ENCODE measurements around the gene TXLNG.
A peak's percentile ranks its signal among the peaks of the same experiment; 100 is the strongest.

TXLNG gene

GRCh38 chrX:16825264-16826035, 39.2 kb downstream of the TXLNG start:
- peaks cover 0 to 24% (median 0%) of the 10 kb centered on the region in 11 experiments; a peak in 7 of 22 replicates for H4K20me1 ChIP-seq
- TF ChIP-seq Cebpa-rat (IDR thresholded peaks at IDR 0.05): no peak
- no peak overlapping the region for H3K9ac ChIP-seq
- no peaks in the 10 kb centered on the region for H3K4me1 ChIP-seq
- H3K9me3 ChIP-seq (replicated peaks in 1 of 11): no peaks in the 10 kb centered on the region
- H3K4me3 ChIP-seq: no peak overlapping the region
- H3K36me3 ChIP-seq: peaks cover 44 to 85% (median 66%) of the 10 kb centered on the region in 11 experiments
- H3K4me2 ChIP-seq: no peak overlapping the region
- H3K27me3 ChIP-seq: no peaks in the 10 kb centered on the region
- peak overlapping the region in 1 of 11 experiments; percentile 24; a peak in 1 of 22 replicates for H3K27ac ChIP-seq

GRCh38 chrX:16826207-16826606, 39.9 kb downstream of the TXLNG start:
- Histone ChIP-seq H3K9me3 (replicated peaks in 1 of 11) (no peaks in the 10 kb centered on the region), H3K36me3 (peaks cover 38 to 83% (median 62%) of the 10 kb centered on the region in 11 experiments), H4K20me1 (peaks cover 0 to 19% (median 0%) of the 10 kb centered on the region in 11 experiments; a peak in 7 of 22 replicates), H3K4me1 (no peaks in the 10 kb centered on the region), H3K27me3 (no peaks in the 10 kb centered on the region; a peak in 1 of 22 replicates), H3K27ac (peak overlapping the region in 5 of 11 experiments; percentile 26 to 76 (median 50); a peak in 8 of 22 replicates), H3K4me2 (no peak overlapping the region), H3K4me3 (no peak overlapping the region), H3K9ac (no peak overlapping the region)
- no peak for TF ChIP-seq Cebpa-rat (IDR thresholded peaks at IDR 0.05)

- peaks cover 42 to 83% (median 63%) of the 10 kb centered on the region in 11 experiments for H3K36me3 ChIP-seq
Measured at GRCh38 chrX:16827225-16827624, 41.0 kb downstream of the TXLNG start.

GRCh38 chrX:16828124-16828908, 42.0 kb downstream of the TXLNG start:
- Histone ChIP-seq H3K36me3 (peaks cover 40 to 83% (median 63%) of the 10 kb centered on the region in 11 experiments; a peak in 21 of 22 replicates), H3K9me3 (replicated peaks in 1 of 11) (no peaks in the 10 kb centered on the region), H3K4me1 (no peaks in the 10 kb centered on the region), H3K27ac (no peak overlapping the region), H3K9ac (no peak overlapping the region; a peak in 1 of 22 replicates), H3K4me2 (no peak overlapping the region), H4K20me1 (peaks cover 0 to 23% (median 4%) of the 10 kb centered on the region in 11 experiments; a peak in 9 of 22 replicates), H3K4me3 (no peak overlapping the region), H3K27me3 (no peaks in the 10 kb centered on the region; a peak in 1 of 22 replicates)
- TF ChIP-seq Cebpa-rat (IDR thresholded peaks at IDR 0.05): no peak

More at GRCh38 chrX:16827225-16827624, 41.0 kb downstream of the TXLNG start:
- Histone ChIP-seq H3K4me2 (no peak overlapping the region), H3K27me3 (no peaks in the 10 kb centered on the region; a peak in 1 of 22 replicates), H3K4me1 (no peaks in the 10 kb centered on the region), H3K27ac (no peak overlapping the region), H3K9ac (no peak overlapping the region; a peak in 1 of 22 replicates), H4K20me1 (peaks cover 0 to 25% (median 4%) of the 10 kb centered on the region in 11 experiments; a peak in 9 of 22 replicates), H3K9me3 (replicated peaks in 1 of 11) (no peaks in the 10 kb centered on the region), H3K4me3 (no peak overlapping the region)
- no peak for TF ChIP-seq Cebpa-rat (IDR thresholded peaks at IDR 0.05)

- no peaks in the 10 kb centered on the region; a peak in 1 of 22 replicates for H3K27me3 ChIP-seq
- H4K20me1 ChIP-seq: peaks cover 0 to 48% (median 8%) of the 10 kb centered on the region in 11 experiments; a peak in 10 of 22 replicates
- no peak overlapping the region for H3K9ac ChIP-seq
- H3K27ac ChIP-seq: no peak overlapping the region
- peaks cover 52 to 93% (median 76%) of the 10 kb centered on the region in 11 experiments for H3K36me3 ChIP-seq
- no peak overlapping the region for H3K4me3 ChIP-seq
- no peak for TF ChIP-seq Cebpa-rat (IDR thresholded peaks at IDR 0.05)
- H3K4me2 ChIP-seq: no peak overlapping the region
- H3K9me3 ChIP-seq (replicated peaks in 1 of 11): no peaks in the 10 kb centered on the region
- H3K4me1 ChIP-seq: peaks cover 0 to 5% (median 0%) of the 10 kb centered on the region in 10 experiments; a peak in 1 of 20 replicates
Measured at GRCh38 chrX:16832301-16832700, 46.0 kb downstream of the TXLNG start.

- Histone ChIP-seq H3K27ac (no peak overlapping the region), H3K36me3 (peaks cover 56 to 96% (median 84%) of the 10 kb centered on the region in 11 experiments)
Measured at GRCh38 chrX:16834806-16835205, 48.5 kb downstream of the TXLNG start.

GRCh38 chrX:16836371-16836770, 50.1 kb downstream of the TXLNG start:
- H3K4me2 ChIP-seq: peak overlapping the region in 1 of 11 experiments; percentile 9; a peak in 1 of 22 replicates
- no peak overlapping the region; a peak in 1 of 22 replicates for H3K9ac ChIP-seq
- TF ChIP-seq Cebpa-rat (IDR thresholded peaks at IDR 0.05): no peak
- H3K36me3 ChIP-seq: peaks cover 65 to 100% (median 92%) of the 10 kb centered on the region in 11 experiments
- no peaks in the 10 kb centered on the region for H3K9me3 ChIP-seq (replicated peaks in 1 of 11)
- no peak overlapping the region for H3K4me3 ChIP-seq
- no peaks in the 10 kb centered on the region for H3K27me3 ChIP-seq
- peak overlapping the region in 3 of 11 experiments; percentile 3 to 29 (median 15); a peak in 2 of 22 replicates for H3K27ac ChIP-seq
- H3K4me1 ChIP-seq: peaks cover 0 to 5% (median 0%) of the 10 kb centered on the region in 10 experiments; a peak in 1 of 20 replicates
- H4K20me1 ChIP-seq: peaks cover 0 to 40% (median 13%) of the 10 kb centered on the region in 11 experiments; a peak in 12 of 22 replicates

More at GRCh38 chrX:16834806-16835205, 48.5 kb downstream of the TXLNG start:
- TF ChIP-seq Cebpa-rat (IDR thresholded peaks at IDR 0.05): no peak
- no peak overlapping the region for H3K9ac ChIP-seq
- H3K4me1 ChIP-seq: peaks cover 0 to 5% (median 0%) of the 10 kb centered on the region in 10 experiments; a peak in 1 of 20 replicates
- no peak overlapping the region for H3K4me2 ChIP-seq
- H3K4me3 ChIP-seq: no peak overlapping the region
- H3K27me3 ChIP-seq: no peaks in the 10 kb centered on the region; a peak in 1 of 22 replicates
- H4K20me1 ChIP-seq: peaks cover 0 to 40% (median 10%) of the 10 kb centered on the region in 11 experiments; a peak in 12 of 22 replicates
- H3K9me3 ChIP-seq (replicated peaks in 1 of 11): no peaks in the 10 kb centered on the region

GRCh38 chrX:16838202-16839066, 52.2 kb downstream of the TXLNG start:
- Histone ChIP-seq H3K4me3 (no peak overlapping the region), H3K27me3 (no peaks in the 10 kb centered on the region), H3K4me1 (peaks cover 0 to 5% (median 0%) of the 10 kb centered on the region in 10 experiments; a peak in 1 of 20 replicates), H3K4me2 (no peak overlapping the region), H3K27ac (no peak overlapping the region), H4K20me1 (peaks cover 0 to 32% (median 6%) of the 10 kb centered on the region in 11 experiments; a peak in 9 of 22 replicates), H3K9ac (no peak overlapping the region), H3K36me3 (peaks cover 67 to 100% (median 93%) of the 10 kb centered on the region in 11 experiments), H3K9me3 (replicated peaks in 1 of 11) (no peaks in the 10 kb centered on the region)
- TF ChIP-seq Cebpa-rat (IDR thresholded peaks at IDR 0.05): no peak
